Peyer's patch (tissue), 4 donors: ENCODE measurements around the gene ATG4D.

Experiments
- POLR2A ChIP-seq, 2 donors: fragments of 450-650 bp; IDR thresholded peaks; one replicate each; pipeline ENCODE4 v1.5.1; 2017; ENCODE audit warnings: antibody characterized with exemption in 2 of 2, mild to moderate bottlenecking in 2 of 2, moderate library complexity in 2 of 2
- TF ChIP-seq, protein P1 (sequence below), 6 experiments: fragments of 450-650 bp in 4 of 6; fragments of 200-600 bp in 2 of 6; sonication (generic) in 1 of 6; IDR thresholded peaks; one replicate each; pipeline ENCODE4 v1.5.1; 2017 to 2019; ENCODE audit warnings: antibody characterized with exemption in 6 of 6, mild to moderate bottlenecking in 3 of 6, moderate library complexity in 1 of 6

DNA sequence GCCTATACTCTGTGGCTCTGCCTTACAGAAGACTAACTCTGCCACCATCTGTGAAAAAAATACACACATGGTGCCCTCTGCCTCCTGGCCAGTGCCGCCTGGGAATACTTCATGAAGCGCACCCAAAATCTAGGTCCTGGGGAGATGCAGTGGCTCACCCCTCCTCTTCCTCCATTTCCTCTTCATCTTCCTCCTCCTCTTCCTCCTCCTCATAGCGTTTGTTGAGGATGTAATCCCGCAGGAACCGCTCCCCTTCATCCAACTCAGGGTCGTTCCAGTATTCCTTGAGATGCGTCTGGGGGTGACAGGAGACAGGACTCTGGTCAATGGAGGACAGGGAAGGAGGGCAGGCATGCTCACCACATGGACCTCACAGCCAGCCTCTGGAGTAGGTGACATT, 16.4 kb downstream of the ATG4D start:
- TF ChIP-seq, protein P1, sequence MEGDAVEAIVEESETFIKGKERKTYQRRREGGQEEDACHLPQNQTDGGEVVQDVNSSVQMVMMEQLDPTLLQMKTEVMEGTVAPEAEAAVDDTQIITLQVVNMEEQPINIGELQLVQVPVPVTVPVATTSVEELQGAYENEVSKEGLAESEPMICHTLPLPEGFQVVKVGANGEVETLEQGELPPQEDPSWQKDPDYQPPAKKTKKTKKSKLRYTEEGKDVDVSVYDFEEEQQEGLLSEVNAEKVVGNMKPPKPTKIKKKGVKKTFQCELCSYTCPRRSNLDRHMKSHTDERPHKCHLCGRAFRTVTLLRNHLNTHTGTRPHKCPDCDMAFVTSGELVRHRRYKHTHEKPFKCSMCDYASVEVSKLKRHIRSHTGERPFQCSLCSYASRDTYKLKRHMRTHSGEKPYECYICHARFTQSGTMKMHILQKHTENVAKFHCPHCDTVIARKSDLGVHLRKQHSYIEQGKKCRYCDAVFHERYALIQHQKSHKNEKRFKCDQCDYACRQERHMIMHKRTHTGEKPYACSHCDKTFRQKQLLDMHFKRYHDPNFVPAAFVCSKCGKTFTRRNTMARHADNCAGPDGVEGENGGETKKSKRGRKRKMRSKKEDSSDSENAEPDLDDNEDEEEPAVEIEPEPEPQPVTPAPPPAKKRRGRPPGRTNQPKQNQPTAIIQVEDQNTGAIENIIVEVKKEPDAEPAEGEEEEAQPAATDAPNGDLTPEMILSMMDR (IDR thresholded peaks at IDR 0.05): no peak
- TF ChIP-seq POLR2A (IDR thresholded peaks at IDR 0.05): no peak
